ENCODE data around the gene WEE1. TPM values are rescaled to one million over a fixed set of nuclear protein-coding genes. Genes with fewer than 3 reads are reported as not detected.

Gene WEE1
- total and polyA plus RNA-seq, 10 of the 15 experiments (the other 5 are each of a cell fraction or from before 2014, with no cell fraction given) = 13.8 to 69.5 (median 45.4) TPM

DNA sequence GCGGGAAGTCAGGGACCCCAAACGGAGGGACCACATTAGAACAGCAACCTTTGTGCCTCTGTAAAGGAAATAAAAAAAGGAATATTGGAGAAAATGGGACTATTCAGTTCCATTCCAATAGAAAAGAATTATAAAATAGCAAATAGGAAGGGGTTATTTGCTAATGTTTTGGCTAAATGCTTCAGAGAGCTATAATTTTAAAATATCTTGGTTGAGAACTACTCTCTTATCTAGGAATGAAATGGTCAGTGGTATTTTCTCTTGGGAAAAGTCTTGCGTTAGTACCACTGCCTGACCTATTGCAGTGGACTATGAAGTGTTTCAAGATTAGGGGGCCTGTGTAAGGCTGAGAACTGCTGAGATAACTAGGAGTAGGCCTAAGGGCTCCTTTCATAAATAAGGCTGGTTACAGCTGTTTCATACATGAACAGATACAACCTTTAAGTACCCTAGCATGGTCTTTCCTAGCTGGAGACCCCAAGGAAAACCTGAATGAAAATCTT is 6.9 kb upstream of the WEE1 start (continued):
- no peak for TF ChIP-seq KLF5 (IDR thresholded peaks at IDR 0.05; ENCODE audit: partially characterized antibody)

DNA sequence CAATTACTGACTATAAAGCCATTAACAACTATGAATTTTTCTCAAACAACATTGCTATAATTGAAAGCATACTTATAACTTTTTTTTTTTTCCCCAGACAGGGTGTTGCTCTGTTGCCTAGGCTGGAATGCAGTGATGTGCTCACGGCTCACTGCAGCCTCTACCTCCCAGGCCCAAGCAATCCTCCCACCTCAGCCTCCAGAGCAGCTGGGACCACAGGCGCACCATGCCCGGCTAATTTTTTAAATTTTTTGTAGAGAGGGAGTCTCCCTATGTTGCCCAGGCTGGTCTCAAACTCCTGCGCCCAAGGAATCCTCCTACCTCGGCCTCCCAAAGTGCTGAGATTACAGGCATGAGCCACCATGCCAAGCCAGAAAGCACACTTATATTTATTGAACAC is 6.1 kb upstream of the WEE1 start:
- RAD21 ChIA-PET (ENCODE audit: unreplicated experiment) = interaction anchor here (1.3 to 2.2 kb wide), 2 partner anchors 10 to 33 kb away, joined by 7 to 10 read pairs; no protein-coding TSS in a partner anchor
- no peak for ATAC-seq
- Histone ChIP-seq H3K9me3 (replicated peaks; ENCODE audit: control insufficient read depth, insufficient read depth, low read length) (no peaks in the 10 kb centered on the region), H3K36me3 (ENCODE audit: control insufficient read depth in 2 of 2, insufficient read depth in 2 of 2, low read length in 1 of 2) (no peaks in the 10 kb centered on the region), H3K4me1 (ENCODE audit: control insufficient read depth, insufficient read depth, low read length) (peaks cover 21% of the 10 kb centered on the region), H3K79me2 (ENCODE audit: control insufficient read depth, insufficient read depth, low read length) (no peaks in the 10 kb centered on the region), H2AFZ (ENCODE audit: control insufficient read depth, low read depth, low read length) (no peak overlapping the region), H4K20me1 (ENCODE audit: control insufficient read depth, insufficient read depth) (no peaks in the 10 kb centered on the region), H3K27ac (ENCODE audit: control insufficient read depth, insufficient read depth) (no peak overlapping the region), H3K9ac (ENCODE audit: control insufficient read depth, insufficient read depth, low read length) (no peak overlapping the region), H3K4me2 (ENCODE audit: control insufficient read depth, insufficient read depth) (no peak overlapping the region), H3K4me3 (no peak overlapping the region), H3K27me3 (replicated peaks in 1 of 2; ENCODE audit: control insufficient read depth in 2 of 2, insufficient read depth in 2 of 2, low read length in 1 of 2) (no peaks in the 10 kb centered on the region)
- DNase-seq (ENCODE audit: low read depth, low spot score) = no peak
- 98% methylated on average over 5 of the region's 5 CpGs for WGBS (ENCODE audit: insufficient coverage, insufficient replicate concordance, low lambda C conversion rate, missing lambda C conversion rate)
- intact Hi-C loops (cut with micrococcal nuclease; ENCODE audit: unreplicated experiment) (loop anchor here (5.0 kb wide), 1 partner anchor 50 kb away; no protein-coding TSS in a partner anchor), in situ Hi-C loops (cut with MboI) (no loop called here)
- no TSS peak for BruUV-seq (replicated peaks)
- CTCF ChIA-PET = interaction anchor here (0.7 to 2.3 kb wide), 5 partner anchors 33 to 381 kb away, joined by 4 to 17 read pairs (median 6); no protein-coding TSS in a partner anchor
- FAIRE-seq = no peak
- POLR2A ChIA-PET = interaction anchor here (0.6 to 2.4 kb wide), 2 partner anchors 9 to 796 kb away, joined by 4 to 17 read pairs; no protein-coding TSS in a partner anchor
- SMC1A ChIA-PET (ENCODE audit: uncharacterized antibody, unreplicated experiment) = interaction anchor here (1.0 to 6.1 kb wide), 4 partner anchors 9 to 181 kb away, joined by 3 to 35 read pairs (median 4); no protein-coding TSS in a partner anchor
- TF ChIP-seq, protein P1, sequence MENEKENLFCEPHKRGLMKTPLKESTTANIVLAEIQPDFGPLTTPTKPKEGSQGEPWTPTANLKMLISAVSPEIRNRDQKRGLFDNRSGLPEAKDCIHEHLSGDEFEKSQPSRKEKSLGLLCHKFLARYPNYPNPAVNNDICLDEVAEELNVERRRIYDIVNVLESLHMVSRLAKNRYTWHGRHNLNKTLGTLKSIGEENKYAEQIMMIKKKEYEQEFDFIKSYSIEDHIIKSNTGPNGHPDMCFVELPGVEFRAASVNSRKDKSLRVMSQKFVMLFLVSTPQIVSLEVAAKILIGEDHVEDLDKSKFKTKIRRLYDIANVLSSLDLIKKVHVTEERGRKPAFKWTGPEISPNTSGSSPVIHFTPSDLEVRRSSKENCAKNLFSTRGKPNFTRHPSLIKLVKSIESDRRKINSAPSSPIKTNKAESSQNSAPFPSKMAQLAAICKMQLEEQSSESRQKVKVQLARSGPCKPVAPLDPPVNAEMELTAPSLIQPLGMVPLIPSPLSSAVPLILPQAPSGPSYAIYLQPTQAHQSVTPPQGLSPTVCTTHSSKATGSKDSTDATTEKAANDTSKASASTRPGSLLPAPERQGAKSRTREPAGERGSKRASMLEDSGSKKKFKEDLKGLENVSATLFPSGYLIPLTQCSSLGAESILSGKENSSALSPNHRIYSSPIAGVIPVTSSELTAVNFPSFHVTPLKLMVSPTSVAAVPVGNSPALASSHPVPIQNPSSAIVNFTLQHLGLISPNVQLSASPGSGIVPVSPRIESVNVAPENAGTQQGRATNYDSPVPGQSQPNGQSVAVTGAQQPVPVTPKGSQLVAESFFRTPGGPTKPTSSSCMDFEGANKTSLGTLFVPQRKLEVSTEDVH (IDR thresholded peaks at IDR 0.05; ENCODE audit: low read depth, partially characterized antibody) = no peak
- TF ChIP-seq TCF12 (IDR thresholded peaks at IDR 0.05; ENCODE audit: low read depth, low read length) = no peak
- TF ChIP-seq, protein P2, sequence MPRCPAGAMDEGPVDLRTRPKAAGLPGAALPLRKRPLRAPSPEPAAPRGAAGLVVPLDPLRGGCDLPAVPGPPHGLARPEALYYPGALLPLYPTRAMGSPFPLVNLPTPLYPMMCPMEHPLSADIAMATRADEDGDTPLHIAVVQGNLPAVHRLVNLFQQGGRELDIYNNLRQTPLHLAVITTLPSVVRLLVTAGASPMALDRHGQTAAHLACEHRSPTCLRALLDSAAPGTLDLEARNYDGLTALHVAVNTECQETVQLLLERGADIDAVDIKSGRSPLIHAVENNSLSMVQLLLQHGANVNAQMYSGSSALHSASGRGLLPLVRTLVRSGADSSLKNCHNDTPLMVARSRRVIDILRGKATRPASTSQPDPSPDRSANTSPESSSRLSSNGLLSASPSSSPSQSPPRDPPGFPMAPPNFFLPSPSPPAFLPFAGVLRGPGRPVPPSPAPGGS (IDR thresholded peaks at IDR 0.05; ENCODE audit: borderline replicate concordance, insufficient read depth, low read depth, low read length, poor library complexity, severe bottlenecking) = no peak
- TF ChIP-seq BHLHE40 (IDR thresholded peaks at IDR 0.05; ENCODE audit: borderline replicate concordance in 1 of 2, low read depth in 2 of 2, low read length in 1 of 2) = no peak
- no peak for TF ChIP-seq RB1 (IDR thresholded peaks at IDR 0.05; ENCODE audit: borderline replicate concordance)
- TF ChIP-seq NBN (IDR thresholded peaks at IDR 0.05) = no peak
- no peak for TF ChIP-seq SREBF2 (IDR thresholded peaks at IDR 0.05; ENCODE audit: low read length)
- no peak for TF ChIP-seq EP300 (IDR thresholded peaks at IDR 0.05; ENCODE audit: borderline replicate concordance in 1 of 2, control insufficient read depth in 1 of 2, low read depth in 2 of 2, low read length in 2 of 2)
- TF ChIP-seq, protein P3, sequence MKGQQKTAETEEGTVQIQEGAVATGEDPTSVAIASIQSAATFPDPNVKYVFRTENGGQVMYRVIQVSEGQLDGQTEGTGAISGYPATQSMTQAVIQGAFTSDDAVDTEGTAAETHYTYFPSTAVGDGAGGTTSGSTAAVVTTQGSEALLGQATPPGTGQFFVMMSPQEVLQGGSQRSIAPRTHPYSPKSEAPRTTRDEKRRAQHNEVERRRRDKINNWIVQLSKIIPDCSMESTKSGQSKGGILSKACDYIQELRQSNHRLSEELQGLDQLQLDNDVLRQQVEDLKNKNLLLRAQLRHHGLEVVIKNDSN (IDR thresholded peaks at IDR 0.05; ENCODE audit: borderline replicate concordance, extremely low read length, insufficient read depth, low read depth, low read length) = no peak
- TF ChIP-seq SUZ12 (IDR thresholded peaks at IDR 0.05; ENCODE audit: unreplicated experiment) = no peak
- no peak for TF ChIP-seq ZNF24 (IDR thresholded peaks at IDR 0.05)
- TF ChIP-seq CHD4 (IDR thresholded peaks at IDR 0.05) = no peak
- no peak for TF ChIP-seq FOXM1 (IDR thresholded peaks at IDR 0.05; ENCODE audit: low read depth, low read length)
- no peak for TF ChIP-seq FOS (IDR thresholded peaks at IDR 0.05; ENCODE audit: borderline replicate concordance, extremely low read depth, insufficient read length)
- TF ChIP-seq RELA (IDR thresholded peaks at IDR 0.05; ENCODE audit: borderline replicate concordance, partially characterized antibody) = no peak

Data from GM12878 (cell line).